Esophagus muscularis mucosa (tissue), 4 donors: Measurements from ENCODE around the gene PSMA3. TPM values are rescaled to one million over a fixed set of nuclear protein-coding genes. Genes with fewer than 3 reads are reported as not detected.

Experiments
- DNase-seq: peaks from one replicate; pipeline ENCODE4 v3.0.0-alpha.2; 2017; ENCODE audit errors: extremely low spot score
- H3K27ac ChIP-seq, 4 donors: fragments of 200-600 bp; sonication (generic); replicated peaks in 1 of 4; 1 replicate in 3 of 4; 2 replicates in 1 of 4; pipeline ENCODE4 v1.5.1; 2016 to 2019; ENCODE audit warnings: mild to moderate bottlenecking in 1 of 4
- H3K27me3 ChIP-seq, 4 donors: fragments of 200-600 bp; sonication (generic); one replicate each; pipeline versions ENCODE4 v1.5.1 to v1.6.0; 2016 to 2019
- H3K36me3 ChIP-seq, 4 donors: fragments of 200-600 bp; sonication (generic); one replicate each; pipeline ENCODE4 v1.5.1; 2016 to 2019
- H3K4me1 ChIP-seq, 4 donors: fragments of 200-600 bp; sonication (generic); one replicate each; pipeline ENCODE4 v1.5.1; 2016 to 2019
- H3K4me3 ChIP-seq, 4 donors: fragments of 200-600 bp; sonication (generic); 1 replicate in 2 of 4; 2 replicates in 2 of 4; pipeline ENCODE4 v1.5.1; 2016 to 2019; ENCODE audit warnings: mild to moderate bottlenecking in 4 of 4, moderate library complexity in 1 of 4
- H3K9me3 ChIP-seq, 4 donors: fragments of 200-600 bp; sonication (generic); 1 replicate in 3 of 4; 2 replicates in 1 of 4; pipeline ENCODE4 v1.5.1; 2016 to 2019
- EP300 ChIP-seq: sonication (generic); formaldehyde crosslinking; IDR thresholded peaks from one replicate; pipeline ENCODE4 v1.6.1; 2017; ENCODE audit warnings: antibody characterized with exemption
- POLR2A ChIP-seq: fragments of 450-650 bp; IDR thresholded peaks from one replicate; pipeline ENCODE4 v1.6.1; 2017; ENCODE audit warnings: antibody characterized with exemption, moderate library complexity, mild to moderate bottlenecking, low read depth
- POLR2AphosphoS5 ChIP-seq, 2 donors: sonication (generic); formaldehyde crosslinking; IDR thresholded peaks; one replicate each; pipeline ENCODE4 v1.6.1; 2017; ENCODE audit warnings: antibody characterized with exemption in 2 of 2
- WGBS: methylation state at CpG from one replicate; pipeline ENCODE4 v1.1.5; 2018; 5-methylcytosine and 5-hydroxymethylcytosine counted together
- intact Hi-C: fragments of 100-400 bp; cut with DNase I; formaldehyde crosslinking; loops from one replicate; pipeline ENCODE4 v1.15.1; 2023
- total RNA-seq, 4 donors: library from RNA; depleted of rRNA; stranded (reverse); fragments of >200 nt; gene quantifications; one replicate each; pipeline versions ENCODE4 v1.1.0 to v1.2.1, GENCODE V29; 2016
- TF ChIP-seq, protein P1 (sequence below), 3 experiments: fragments of 200-600 bp in 2 of 3; fragments of 450-650 bp in 1 of 3; sonication (generic) in 2 of 3; IDR thresholded peaks; one replicate each; pipeline ENCODE4 v1.5.1; 2017 to 2019; ENCODE audit warnings: antibody characterized with exemption in 3 of 3, mild to moderate bottlenecking in 2 of 3, moderate library complexity in 1 of 3

The PSMA3 gene
- total RNA-seq, 4 donors from 2014 or later = 69.8 to 98.0 (median 84.8) TPM

GRCh38 chr14:58276208-58276607, 31.6 kb downstream of the PSMA3 start:
- H3K9me3 ChIP-seq = no peaks in the 10 kb centered on the region
- H3K36me3 ChIP-seq = peaks cover 8 to 52% (median 35%) of the 10 kb centered on the region in 4 donors
- TF ChIP-seq POLR2A (no peak), POLR2AphosphoS5 (IDR thresholded peaks at IDR 0.05) (no peak), EP300 (no peak)
- TF ChIP-seq, protein P1, sequence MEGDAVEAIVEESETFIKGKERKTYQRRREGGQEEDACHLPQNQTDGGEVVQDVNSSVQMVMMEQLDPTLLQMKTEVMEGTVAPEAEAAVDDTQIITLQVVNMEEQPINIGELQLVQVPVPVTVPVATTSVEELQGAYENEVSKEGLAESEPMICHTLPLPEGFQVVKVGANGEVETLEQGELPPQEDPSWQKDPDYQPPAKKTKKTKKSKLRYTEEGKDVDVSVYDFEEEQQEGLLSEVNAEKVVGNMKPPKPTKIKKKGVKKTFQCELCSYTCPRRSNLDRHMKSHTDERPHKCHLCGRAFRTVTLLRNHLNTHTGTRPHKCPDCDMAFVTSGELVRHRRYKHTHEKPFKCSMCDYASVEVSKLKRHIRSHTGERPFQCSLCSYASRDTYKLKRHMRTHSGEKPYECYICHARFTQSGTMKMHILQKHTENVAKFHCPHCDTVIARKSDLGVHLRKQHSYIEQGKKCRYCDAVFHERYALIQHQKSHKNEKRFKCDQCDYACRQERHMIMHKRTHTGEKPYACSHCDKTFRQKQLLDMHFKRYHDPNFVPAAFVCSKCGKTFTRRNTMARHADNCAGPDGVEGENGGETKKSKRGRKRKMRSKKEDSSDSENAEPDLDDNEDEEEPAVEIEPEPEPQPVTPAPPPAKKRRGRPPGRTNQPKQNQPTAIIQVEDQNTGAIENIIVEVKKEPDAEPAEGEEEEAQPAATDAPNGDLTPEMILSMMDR (IDR thresholded peaks at IDR 0.05) = no peak
- H3K4me1 ChIP-seq = peaks cover 34 to 64% (median 45%) of the 10 kb centered on the region in 4 donors
- H3K27me3 ChIP-seq = no peaks in the 10 kb centered on the region
- H3K4me3 ChIP-seq = no peak overlapping the region
- WGBS = 90% methylated on average over 1 of the region's 1 CpG
- intact Hi-C loops = no loop called here
- no peak for DNase-seq
- no peak overlapping the region for H3K27ac ChIP-seq

GRCh38 chr14:58278177-58278576, 33.5 kb downstream of the PSMA3 start:
- H3K27ac ChIP-seq = no peak overlapping the region
- TF ChIP-seq EP300 (no peak), POLR2AphosphoS5 (IDR thresholded peaks at IDR 0.05) (no peak), POLR2A (no peak)
- TF ChIP-seq, protein P1 (IDR thresholded peaks at IDR 0.05) = no peak
- H3K27me3 ChIP-seq = no peaks in the 10 kb centered on the region
- 95% methylated on average over 8 of the region's 8 CpGs for WGBS
- intact Hi-C loops = no loop called here
- H3K36me3 ChIP-seq = peaks cover 0 to 35% (median 25%) of the 10 kb centered on the region in 4 donors
- no peaks in the 10 kb centered on the region for H3K9me3 ChIP-seq
- peaks cover 38 to 64% (median 47%) of the 10 kb centered on the region in 4 donors for H3K4me1 ChIP-seq
- DNase-seq = no peak
- no peak overlapping the region for H3K4me3 ChIP-seq

DNA sequence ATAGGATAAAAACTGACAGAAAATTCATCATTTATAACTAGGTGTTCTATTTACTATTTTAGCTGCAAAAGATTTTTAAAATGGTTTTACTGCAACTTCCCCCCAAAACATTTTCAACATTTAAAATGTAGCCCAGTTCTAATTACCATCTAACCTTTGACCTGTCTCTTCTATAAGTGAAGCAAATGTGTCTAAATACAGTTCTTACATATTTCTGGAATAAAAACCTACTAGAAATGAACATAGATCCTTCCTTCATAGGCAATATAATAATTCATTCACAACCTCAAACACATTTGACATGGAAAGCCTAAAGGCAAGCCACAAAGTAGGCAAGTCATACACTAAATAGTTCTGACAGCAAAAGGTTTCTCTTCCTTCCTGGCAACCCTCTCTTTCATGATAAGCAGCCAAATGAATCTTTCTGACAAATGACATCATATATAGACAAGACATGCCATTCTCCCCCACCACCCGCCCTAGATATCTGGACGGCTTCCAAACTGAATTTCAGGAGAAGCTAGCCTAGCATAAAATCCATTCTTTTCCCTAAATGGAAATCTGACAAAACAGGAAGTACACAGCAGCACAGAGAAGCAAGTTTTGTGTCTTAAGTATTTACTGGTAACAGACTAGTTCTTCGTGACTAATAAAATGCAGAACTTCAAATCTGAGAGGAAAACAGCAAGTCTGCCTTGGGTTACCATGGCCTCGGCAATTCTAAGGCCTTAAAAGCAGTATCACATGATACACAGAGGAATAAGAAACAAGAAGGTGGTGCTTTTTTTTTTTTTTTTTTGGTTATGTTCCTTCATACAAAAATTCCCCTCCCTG, 36.5 kb downstream of the PSMA3 start:
- H3K4me3 ChIP-seq = peak overlapping the region in 3 of 4 donors; percentile 12 to 24 (median 21)
- peaks cover 10 to 51% (median 34%) of the 10 kb centered on the region in 4 donors for H3K36me3 ChIP-seq
- no peak for DNase-seq
- H3K27me3 ChIP-seq = no peaks in the 10 kb centered on the region
- peak overlapping the region; percentile 74 to 78 (median 75) for H3K27ac ChIP-seq
- 4% methylated on average over 4 of the region's 4 CpGs for WGBS
- H3K4me1 ChIP-seq = peaks cover 33 to 63% (median 47%) of the 10 kb centered on the region in 4 donors
- no peaks in the 10 kb centered on the region for H3K9me3 ChIP-seq
- intact Hi-C loops = loop anchor here (5.0 kb wide), 1 partner anchor 129 kb away; the partner anchor contains the start of gene ARMH4
- TF ChIP-seq, protein P1 (IDR thresholded peaks at IDR 0.05) = no peak
- TF ChIP-seq POLR2A (no peak), POLR2AphosphoS5 (IDR thresholded peaks at IDR 0.05) (peak in 1 of 2 donors; percentile 22), EP300 (no peak)

GRCh38 chr14:58281969-58282368, 37.3 kb downstream of the PSMA3 start:
- Histone ChIP-seq H3K4me1 (peaks cover 33 to 55% (median 45%) of the 10 kb centered on the region in 4 donors), H3K36me3 (peaks cover 10 to 59% (median 41%) of the 10 kb centered on the region in 4 donors), H3K27me3 (no peaks in the 10 kb centered on the region), H3K27ac (peak overlapping the region; percentile 74 to 78 (median 75)), H3K9me3 (no peaks in the 10 kb centered on the region), H3K4me3 (no peak overlapping the region)
- WGBS = 59% methylated on average over 3 of the region's 3 CpGs
- TF ChIP-seq POLR2A (no peak), EP300 (no peak), POLR2AphosphoS5 (IDR thresholded peaks at IDR 0.05) (no peak)
- TF ChIP-seq, protein P1 (IDR thresholded peaks at IDR 0.05) = no peak
- intact Hi-C loops = loop anchor here (5.0 kb wide), 1 partner anchor 130 kb away; the partner anchor contains the start of gene ARMH4
- no peak for DNase-seq
